SK-N-SH treated with all-trans-retinoic acid at 6 μM for 48 hours (cell line): Measurements from ENCODE around the gene PTPRN2.

Experiments
- TOX ChIP-seq: fragments of 250-450 bp; sonication (Bioruptor Pico); IDR thresholded peaks from 2 replicates; pipeline ENCODE4 v1.8.0; 2021; ENCODE audit warnings: mild to moderate bottlenecking, moderate library complexity, borderline replicate concordance
- TF ChIP-seq, protein P1 (sequence below): fragments of 250-450 bp; sonication (Bioruptor Pico); IDR thresholded peaks from 2 replicates; pipeline ENCODE4 v1.8.0; 2020; ENCODE audit warnings: mild to moderate bottlenecking, moderate library complexity, borderline replicate concordance
- TF ChIP-seq, protein P2 (sequence below): fragments of 250-450 bp; sonication (Bioruptor Pico); IDR thresholded peaks from 2 replicates; pipeline ENCODE4 v1.5.1; 2020; ENCODE audit warnings: low read depth, mild to moderate bottlenecking, moderate library complexity

- no peak for TF ChIP-seq TOX
- TF ChIP-seq, protein P1, sequence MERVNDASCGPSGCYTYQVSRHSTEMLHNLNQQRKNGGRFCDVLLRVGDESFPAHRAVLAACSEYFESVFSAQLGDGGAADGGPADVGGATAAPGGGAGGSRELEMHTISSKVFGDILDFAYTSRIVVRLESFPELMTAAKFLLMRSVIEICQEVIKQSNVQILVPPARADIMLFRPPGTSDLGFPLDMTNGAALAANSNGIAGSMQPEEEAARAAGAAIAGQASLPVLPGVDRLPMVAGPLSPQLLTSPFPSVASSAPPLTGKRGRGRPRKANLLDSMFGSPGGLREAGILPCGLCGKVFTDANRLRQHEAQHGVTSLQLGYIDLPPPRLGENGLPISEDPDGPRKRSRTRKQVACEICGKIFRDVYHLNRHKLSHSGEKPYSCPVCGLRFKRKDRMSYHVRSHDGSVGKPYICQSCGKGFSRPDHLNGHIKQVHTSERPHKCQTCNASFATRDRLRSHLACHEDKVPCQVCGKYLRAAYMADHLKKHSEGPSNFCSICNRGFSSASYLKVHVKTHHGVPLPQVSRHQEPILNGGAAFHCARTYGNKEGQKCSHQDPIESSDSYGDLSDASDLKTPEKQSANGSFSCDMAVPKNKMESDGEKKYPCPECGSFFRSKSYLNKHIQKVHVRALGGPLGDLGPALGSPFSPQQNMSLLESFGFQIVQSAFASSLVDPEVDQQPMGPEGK (CRISPR knock-in tag): no peak
- TF ChIP-seq, protein P2, sequence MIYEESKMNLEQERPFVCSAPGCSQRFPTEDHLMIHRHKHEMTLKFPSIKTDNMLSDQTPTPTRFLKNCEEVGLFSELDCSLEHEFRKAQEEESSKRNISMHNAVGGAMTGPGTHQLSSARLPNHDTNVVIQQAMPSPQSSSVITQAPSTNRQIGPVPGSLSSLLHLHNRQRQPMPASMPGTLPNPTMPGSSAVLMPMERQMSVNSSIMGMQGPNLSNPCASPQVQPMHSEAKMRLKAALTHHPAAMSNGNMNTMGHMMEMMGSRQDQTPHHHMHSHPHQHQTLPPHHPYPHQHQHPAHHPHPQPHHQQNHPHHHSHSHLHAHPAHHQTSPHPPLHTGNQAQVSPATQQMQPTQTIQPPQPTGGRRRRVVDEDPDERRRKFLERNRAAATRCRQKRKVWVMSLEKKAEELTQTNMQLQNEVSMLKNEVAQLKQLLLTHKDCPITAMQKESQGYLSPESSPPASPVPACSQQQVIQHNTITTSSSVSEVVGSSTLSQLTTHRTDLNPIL: no peak
Observed at GRCh38 chr7:157495177-157495553, 1092.5 kb downstream of the PTPRN2 start.
